HCT116 (cell line): ENCODE results near the gene DNAH7. TPM values are rescaled to one million over a fixed set of nuclear protein-coding genes. Genes with fewer than 3 reads are reported as not detected.

Source experiments
- ATAC-seq: fragments of 200-7000 bp; cut with Tn5 transposase; 2 replicates; pipeline ENCODE4 v1.9.1; 2020; ENCODE audit warnings: mild to moderate bottlenecking, moderate library complexity
- BruUV-seq: library from RNA; stranded (reverse); fragments of 400-500 nt; replicated peaks from 2 replicates; lab custom pipeline; 2021; lab: Mats Ljungman, UMichigan
- CTCF ChIA-PET: fragments of 300-600 bp; sonication (Branson Sonifier 250); formaldehyde crosslinking; loops from one replicate; lab custom pipeline; 2021; ENCODE audit warnings: antibody characterized with exemption; lab: Charles Lee
- POLR2A ChIA-PET: fragments of 300-600, 350-600 bp; sonication (Branson Sonifier 250); formaldehyde crosslinking; loops from one replicate; lab custom pipeline; 2021; ENCODE audit warnings: antibody characterized with exemption; lab: Charles Lee
- RAD21 ChIA-PET, 2 experiments: fragments of 300-600 bp; sonication (Branson Sonifier 250); formaldehyde crosslinking; loops; one replicate each; lab custom pipeline; 2023; ENCODE audit warnings: low total read pairs in 2 of 2; ENCODE audit not compliant: uncharacterized antibody in 2 of 2, unreplicated experiment in 2 of 2, low non-redundant PET in 1 of 2; lab: Charles Lee
- DNase-seq: peaks from one replicate; pipeline ENCODE4 v3.0.0-alpha.2; 2010; ENCODE audit warnings: low read depth, low spot score
- H2AFZ ChIP-seq: fragments of 200-600 bp; shearing (Covaris generic), sonication (generic); 2 replicates; pipeline ENCODE4 v1.6.1; 2017; ENCODE audit warnings: low read depth, mixed run types, mixed read lengths, antibody characterized with exemption, low read length; ENCODE audit not compliant: poor library complexity, severe bottlenecking
- H3K27ac ChIP-seq: 2 replicates; pipeline ENCODE4 v1.5.1; 2012; ENCODE audit warnings: low read depth, low read length
- H3K27me3 ChIP-seq: fragments of 200-600 bp; sonication (generic); 2 replicates; pipeline ENCODE4 v1.6.1; 2016; ENCODE audit warnings: mixed run types, low read length, mixed read lengths; ENCODE audit not compliant: insufficient read depth
- H3K36me3 ChIP-seq, 2 experiments: fragments of 200-500 bp in 1 of 2; fragments of 200-600 bp in 1 of 2; sonication (Bioruptor generic) in 1 of 2; sonication (generic) in 1 of 2; 2 replicates each; pipeline versions ENCODE4 v1.5.1 to v1.6.1; 2014 to 2016; ENCODE audit warnings: low read length in 2 of 2, inconsistent platforms in 1 of 2, mixed read lengths in 1 of 2, mixed run types in 1 of 2; ENCODE audit not compliant: insufficient read depth in 2 of 2, control insufficient read depth in 1 of 2
- H3K4me1 ChIP-seq, 2 experiments: fragments of 200-600 bp in 1 of 2; sonication (generic) in 1 of 2; 2 replicates each; pipeline versions ENCODE4 v1.5.1 to v1.6.1; 2012 to 2017; ENCODE audit warnings: low read length in 2 of 2, inconsistent platforms in 1 of 2, mild to moderate bottlenecking in 1 of 2, mixed read lengths in 1 of 2, mixed run types in 1 of 2, moderate library complexity in 1 of 2; ENCODE audit not compliant: insufficient read depth in 2 of 2, control insufficient read depth in 1 of 2
- H3K4me2 ChIP-seq: fragments of 200-600 bp; sonication (generic); 2 replicates; pipeline ENCODE4 v1.6.1; 2017; ENCODE audit warnings: mixed run types, low read length, mixed read lengths
- H3K4me3 ChIP-seq, 2 experiments: fragments of 200-600 bp in 1 of 2; sonication (generic) in 1 of 2; replicated peaks in 1 of 2; 2 replicates each; pipeline ENCODE4 v1.5.1; 2011 to 2016; ENCODE audit warnings: low read length in 2 of 2, control low read depth in 1 of 2, low read depth in 1 of 2, mild to moderate bottlenecking in 1 of 2, mixed read lengths in 1 of 2, mixed run types in 1 of 2
- H3K79me2 ChIP-seq: fragments of 200-600 bp; sonication (generic); 2 replicates; pipeline ENCODE4 v1.6.1; 2017; ENCODE audit warnings: mild to moderate bottlenecking, mixed run types, low read length, moderate library complexity, mixed read lengths; ENCODE audit not compliant: insufficient read depth
- H3K9ac ChIP-seq: fragments of 200-600 bp; sonication (generic); 2 replicates; pipeline ENCODE4 v1.6.1; 2016; ENCODE audit warnings: low read length, mixed read lengths
- H3K9me2 ChIP-seq: fragments of 200-600 bp; sonication (generic), shearing (Covaris generic); 2 replicates; pipeline ENCODE4 v1.6.1; 2017; ENCODE audit warnings: mixed run types, mild to moderate bottlenecking, moderate library complexity; ENCODE audit not compliant: insufficient read depth
- H3K9me3 ChIP-seq, 2 experiments: fragments of 200-500 bp in 1 of 2; fragments of 200-600 bp in 1 of 2; sonication (Bioruptor generic) in 1 of 2; sonication (generic) in 1 of 2; 2 replicates each; pipeline ENCODE4 v1.6.1; 2014 to 2017; ENCODE audit warnings: low read length in 2 of 2, mixed read lengths in 2 of 2, inconsistent platforms in 1 of 2, low read depth in 1 of 2, mild to moderate bottlenecking in 1 of 2, mixed run types in 1 of 2, moderate library complexity in 1 of 2; ENCODE audit not compliant: control insufficient read depth in 1 of 2, insufficient read depth in 1 of 2
- H4K20me1 ChIP-seq: fragments of 200-600 bp; sonication (generic), shearing (Covaris generic); 2 replicates; pipeline ENCODE4 v1.6.1; 2017; ENCODE audit warnings: mixed run types, mild to moderate bottlenecking, moderate library complexity; ENCODE audit not compliant: insufficient read depth
- CBX3 ChIP-seq: IDR thresholded peaks from 2 replicates; pipeline ENCODE4 v1.6.1; 2012; ENCODE audit warnings: low read depth
- CEBPB ChIP-seq: IDR thresholded peaks from 2 replicates; pipeline ENCODE4 v1.6.1; 2012; ENCODE audit warnings: low read depth
- CTCF ChIP-seq, 3 experiments: fragments of 200-600 bp in 1 of 3; sonication (generic) in 1 of 3; IDR thresholded peaks in 2 of 3; conservative IDR thresholded peaks in 1 of 3; 2 replicates each; pipeline ENCODE4 v1.5.1; 2012 to 2017; ENCODE audit warnings: low read depth in 2 of 3, low read length in 2 of 3, antibody characterized with exemption in 1 of 3, borderline replicate concordance in 1 of 3, control low read depth in 1 of 3, mild to moderate bottlenecking in 1 of 3, mixed read lengths in 1 of 3, mixed run types in 1 of 3, moderate library complexity in 1 of 3; ENCODE audit not compliant: insufficient read depth in 1 of 3
- EGR1 ChIP-seq: IDR thresholded peaks from 2 replicates; pipeline ENCODE4 v1.6.1; 2012; ENCODE audit warnings: low read depth
- ELF1 ChIP-seq: IDR thresholded peaks from 2 replicates; pipeline ENCODE4 v1.6.1; 2012; ENCODE audit warnings: low read depth, borderline replicate concordance
- FOSL1 ChIP-seq: IDR thresholded peaks from 2 replicates; pipeline ENCODE4 v1.6.1; 2012; ENCODE audit warnings: low read depth
- RAD21 ChIP-seq: IDR thresholded peaks from 2 replicates; pipeline ENCODE4 v1.6.1; 2012; ENCODE audit warnings: low read depth, mild to moderate bottlenecking
- REST ChIP-seq: IDR thresholded peaks from 2 replicates; pipeline ENCODE4 v1.6.1; 2012; ENCODE audit warnings: low read depth
- SIN3A ChIP-seq: IDR thresholded peaks from 2 replicates; pipeline ENCODE4 v1.6.1; 2012; ENCODE audit warnings: low read depth
- SRF ChIP-seq: IDR thresholded peaks from 2 replicates; pipeline ENCODE4 v1.6.1; 2012; ENCODE audit warnings: low read depth
- YY1 ChIP-seq: IDR thresholded peaks from 2 replicates; pipeline ENCODE4 v1.6.1; 2011; ENCODE audit warnings: low read length, low read depth, moderate library complexity, mild to moderate bottlenecking; ENCODE audit not compliant: insufficient replicate concordance; ENCODE audit errors: extremely low read depth
- ZFX ChIP-seq: fragments of 450-650 bp; IDR thresholded peaks from 2 replicates; pipeline ENCODE4 v1.6.1; 2017
- intact Hi-C: fragments of 100-400 bp; cut with micrococcal nuclease; formaldehyde crosslinking; loops from 2 replicates; pipeline ENCODE4 v1.10.0; 2022
- total RNA-seq: library from RNA; stranded (reverse); gene quantifications from one replicate; pipeline ENCODE4 v1.2.1, GENCODE V29; 2021; ENCODE audit not compliant: unreplicated experiment

Gene DNAH7
- total RNA-seq, 1 experiment from 2014 or later, result not detected

GRCh38 chr2:195925120-195925519 is 143.5 kb downstream of the DNAH7 start:
- H3K27me3 ChIP-seq, result no peaks in the 10 kb centered on the region
- H3K9me2 ChIP-seq, result no peaks in the 10 kb centered on the region
- ATAC-seq, result no peak
- no peaks in the 10 kb centered on the region for H3K36me3 ChIP-seq
- DNase-seq, result no peak
- no TSS peak for BruUV-seq
- H4K20me1 ChIP-seq, result no peaks in the 10 kb centered on the region
- no peak overlapping the region for H3K9ac ChIP-seq
- ChIA-PET RAD21 (no interaction called here), CTCF (no interaction called here), POLR2A (no interaction called here)
- no peaks in the 10 kb centered on the region for H3K79me2 ChIP-seq
- no peak overlapping the region for H3K27ac ChIP-seq
- H2AFZ ChIP-seq, result no peak overlapping the region
- no peaks in the 10 kb centered on the region for H3K4me1 ChIP-seq
- no peaks in the 10 kb centered on the region for H3K9me3 ChIP-seq
- no peak overlapping the region for H3K4me3 ChIP-seq
- no peak overlapping the region for H3K4me2 ChIP-seq
- TF ChIP-seq ZFX, result no peak
- no peak for TF ChIP-seq YY1
- no peak for TF ChIP-seq SRF
- no peak for TF ChIP-seq FOSL1
- TF ChIP-seq REST, result no peak
- TF ChIP-seq EGR1, result no peak
- no peak for TF ChIP-seq ELF1
- TF ChIP-seq RAD21, result no peak
- TF ChIP-seq CTCF (IDR thresholded peaks at IDR 0.05 in 2 of 3, conservative IDR thresholded peaks at IDR 0.05 in 1 of 3; ENCODE audit: borderline replicate concordance in 1 of 3, insufficient read depth in 1 of 3, low read depth in 2 of 3, low read length in 2 of 3), result no peak
- TF ChIP-seq CEBPB, result no peak
- no peak for TF ChIP-seq CBX3
- TF ChIP-seq SIN3A, result no peak
- intact Hi-C loops, result no loop called here
